ENCODE measurements around the gene OR6B3. TPM values are rescaled to one million over a fixed set of nuclear protein-coding genes. Genes with fewer than 3 reads are reported as not detected.

The OR6B3 gene
- total and polyA plus RNA-seq, 2 of the 8 experiments (the other 6 are each of a cell fraction or from before 2014, with no cell fraction given): not detected

- no peak for TF ChIP-seq POLR2A (IDR thresholded peaks at IDR 0.05; ENCODE audit: control extremely low read depth in 1 of 2, low read depth in 2 of 2, low read length in 2 of 2)
Measured at GRCh38 chr2:240089306-240089705, 36.0 kb upstream of the OR6B3 start (continued).

GRCh38 chr2:240086563-240086962 lies 33.2 kb upstream of the OR6B3 start:
- Histone ChIP-seq H3K9me3 (ENCODE audit: insufficient read depth in 2 of 2, low read depth in 1 of 2, low read length in 1 of 2) (peaks cover 5 to 8% of the 10 kb centered on the region in 2 experiments; a peak in 2 of 4 replicates), H3K4me1 (replicated peaks in 1 of 4; ENCODE audit: control insufficient read depth in 3 of 4, insufficient read depth in 4 of 4, low read length in 3 of 4) (no peaks in the 10 kb centered on the region), H4K20me1 (replicated peaks in 1 of 2; ENCODE audit: control insufficient read depth in 1 of 2, insufficient read depth in 2 of 2, low read length in 2 of 2) (no peaks in the 10 kb centered on the region), H3K14ac (ENCODE audit: insufficient read length) (no peak overlapping the region), H3K23ac (ENCODE audit: insufficient read length) (no peak overlapping the region), H2AFZ (ENCODE audit: low read length) (no peak overlapping the region), H3K4ac (replicated peaks; ENCODE audit: insufficient read length, low read depth, low read length) (no peak overlapping the region), H2BK120ac (replicated peaks; ENCODE audit: low read depth, low read length) (no peak overlapping the region), H3K56ac (replicated peaks; ENCODE audit: insufficient read length, low read depth, low read length) (no peak overlapping the region), H3K18ac (ENCODE audit: extremely low read depth, low read length) (no peak overlapping the region), H3K23me2 (ENCODE audit: low read depth, low read length) (no peaks in the 10 kb centered on the region), H2BK5ac (ENCODE audit: low read depth, low read length) (no peak overlapping the region), H3K27ac (ENCODE audit: low read depth, low read length) (no peak overlapping the region), H2BK20ac (ENCODE audit: low read length) (no peak overlapping the region), H2AK5ac (ENCODE audit: low read depth, low read length) (no peak overlapping the region), H3K4me2 (ENCODE audit: insufficient read depth in 1 of 2, low read depth in 2 of 2, low read length in 2 of 2) (no peak overlapping the region), H4K5ac (ENCODE audit: insufficient read length, low read depth, low read length) (no peak overlapping the region), H3K36me3 (ENCODE audit: control insufficient read depth in 2 of 4, insufficient read depth in 4 of 4, low read length in 3 of 4) (no peaks in the 10 kb centered on the region), H3K9ac (replicated peaks in 1 of 4; ENCODE audit: extremely low read depth in 1 of 4, low read depth in 3 of 4, low read length in 3 of 4) (no peak overlapping the region), H4K8ac (ENCODE audit: extremely low read depth, insufficient read depth, low read length) (no peak overlapping the region), H3K79me1 (ENCODE audit: low read depth, low read length) (no peaks in the 10 kb centered on the region), H2BK15ac (ENCODE audit: low read length) (no peak overlapping the region), H4K91ac (replicated peaks; ENCODE audit: insufficient read length, low read length) (no peak overlapping the region), H3K4me3 (ENCODE audit: extremely low read depth in 1 of 4, insufficient read depth in 2 of 4, low read depth in 3 of 4, low read length in 4 of 4) (no peak overlapping the region), H3K79me2 (ENCODE audit: control insufficient read depth in 1 of 2, insufficient read depth in 2 of 2, low read length in 2 of 2) (no peaks in the 10 kb centered on the region), H3K27me3 (replicated peaks in 1 of 4; ENCODE audit: control insufficient read depth in 3 of 4, extremely low read depth in 1 of 4, insufficient read depth in 3 of 4, low read length in 3 of 4) (no peaks in the 10 kb centered on the region), H2BK12ac (ENCODE audit: low read depth, low read length) (no peak overlapping the region)
- ChIA-PET POLR2A (ENCODE audit: partially characterized antibody) (no interaction called here), CTCF (ENCODE audit: partially characterized antibody) (no interaction called here)
- no peak for FAIRE-seq
- no peak for DNase-seq (ENCODE audit: low read depth in 1 of 2, low spot score in 2 of 2)
- no peak for TF ChIP-seq POLR2A (IDR thresholded peaks at IDR 0.05; ENCODE audit: control extremely low read depth in 1 of 2, low read depth in 2 of 2, low read length in 2 of 2)
- TF ChIP-seq SAP30 (IDR thresholded peaks at IDR 0.05; ENCODE audit: insufficient read depth, insufficient replicate concordance, low read length): no peak
- TF ChIP-seq MAFK (IDR thresholded peaks at IDR 0.05; ENCODE audit: low read depth, low read length): no peak
- no peak for TF ChIP-seq RAD21 (IDR thresholded peaks at IDR 0.05 in 1 of 2, conservative IDR thresholded peaks at IDR 0.05 in 1 of 2; ENCODE audit: low read depth in 2 of 2, low read length in 2 of 2)
- TF ChIP-seq ATF3 (IDR thresholded peaks at IDR 0.05; ENCODE audit: insufficient read depth, low read depth, low read length): no peak
- TF ChIP-seq TBP (IDR thresholded peaks at IDR 0.05; ENCODE audit: low read depth, low read length): no peak
- no peak for TF ChIP-seq ASH2L (IDR thresholded peaks at IDR 0.05; ENCODE audit: low read length)
- no peak for TF ChIP-seq MAX (IDR thresholded peaks at IDR 0.05)
- no peak for TF ChIP-seq EGR1 (IDR thresholded peaks at IDR 0.05; ENCODE audit: borderline replicate concordance, low read depth, low read length)
- no peak for TF ChIP-seq HDAC6 (IDR thresholded peaks at IDR 0.05; ENCODE audit: low read depth, low read length)
